Esophagus squamous epithelium (tissue), 5 donors: ENCODE data around the gene SLC25A42. TPM values are rescaled to one million over a fixed set of nuclear protein-coding genes. Genes with fewer than 3 reads are reported as not detected.
A peak's percentile ranks its signal among the peaks of the same experiment; 100 is the strongest.

ENCODE experiments used
- DNase-seq: peaks from one replicate; lab custom pipeline; 2025; lab: John Stamatoyannopoulos, UW
- H3K27ac ChIP-seq, 4 donors: fragments of 200-600 bp; sonication (generic); one replicate each; pipeline ENCODE4 v1.5.1; 2016 to 2019; ENCODE audit warnings: mild to moderate bottlenecking in 1 of 4
- H3K27me3 ChIP-seq, 4 donors: fragments of 200-600 bp; sonication (generic); 1 replicate in 3 of 4; 2 replicates in 1 of 4; pipeline versions ENCODE4 v1.5.1 to v1.6.0; 2017 to 2021; ENCODE audit warnings: antibody characterized with exemption in 1 of 4
- H3K36me3 ChIP-seq, 3 donors: fragments of 200-600 bp; sonication (generic); one replicate each; pipeline ENCODE4 v1.5.1; 2016 to 2019
- H3K4me1 ChIP-seq, 3 donors: fragments of 200-600 bp; sonication (generic); one replicate each; pipeline ENCODE4 v1.5.1; 2017 to 2019
- H3K4me3 ChIP-seq, 4 donors: fragments of 200-600 bp; sonication (generic); 1 replicate in 3 of 4; 2 replicates in 1 of 4; pipeline ENCODE4 v1.5.1; 2016 to 2019; ENCODE audit warnings: mild to moderate bottlenecking in 2 of 4, moderate library complexity in 1 of 4
- H3K9me3 ChIP-seq, 3 donors: fragments of 200-600 bp; sonication (generic); one replicate each; pipeline ENCODE4 v1.5.1; 2016 to 2019
- CTCF ChIP-seq, 6 experiments: fragments of 450-650 bp in 4 of 6; fragments of 200-600 bp in 2 of 6; sonication (generic) in 2 of 6; IDR thresholded peaks; one replicate each; pipeline ENCODE4 v1.5.1; 2016 to 2019; ENCODE audit warnings: antibody characterized with exemption in 6 of 6, mild to moderate bottlenecking in 4 of 6, moderate library complexity in 4 of 6
- POLR2A ChIP-seq, 4 donors: fragments of 450-650 bp; IDR thresholded peaks; one replicate each; pipeline ENCODE4 v1.6.1; 2017; ENCODE audit warnings: antibody characterized with exemption in 4 of 4, mild to moderate bottlenecking in 4 of 4, moderate library complexity in 3 of 4
- WGBS, 2 donors: methylation state at CpG; one replicate each; pipeline ENCODE4 v1.1.5; 2018; 5-methylcytosine and 5-hydroxymethylcytosine counted together
- intact Hi-C: fragments of 100-400 bp; cut with DNase I; formaldehyde crosslinking; loops from one replicate; pipeline ENCODE4 v1.15.0; 2022
- total RNA-seq, 4 donors: library from RNA; depleted of rRNA; stranded (reverse); fragments of >200 nt; gene quantifications; one replicate each; pipeline ENCODE4 v1.1.0, GENCODE V29; 2016
- donor health status: DM: yes; HTN: yes; CAD: no.

SLC25A42 gene
- total RNA-seq, 4 donors from 2014 or later = 1.7 to 3.8 (median 3.3) TPM

- no peaks in the 10 kb centered on the region for H3K36me3 ChIP-seq
- H3K4me3 ChIP-seq = no peak overlapping the region
- H3K27me3 ChIP-seq = peaks cover 0 to 10% (median 0%) of the 10 kb centered on the region in 4 donors
- 68 to 80% methylated on average over 9 of the region's 9 CpGs for WGBS, 2 donors
- no peak overlapping the region for H3K27ac ChIP-seq
- TF ChIP-seq POLR2A (IDR thresholded peaks at IDR 0.05) (no peak), CTCF (IDR thresholded peaks at IDR 0.05) (no peak)
- H3K9me3 ChIP-seq = no peaks in the 10 kb centered on the region
- H3K4me1 ChIP-seq = peaks cover 5 to 32% (median 24%) of the 10 kb centered on the region in 3 donors
- intact Hi-C loops = no loop called here
- no peak for DNase-seq
These were observed 45.8 kb downstream of the SLC25A42 start for GRCh38 chr19:19109601-19110000.

- Histone ChIP-seq H3K4me1 (peaks cover 5 to 22% (median 15%) of the 10 kb centered on the region in 3 donors), H3K36me3 (no peaks in the 10 kb centered on the region), H3K27ac (no peak overlapping the region), H3K4me3 (peak overlapping the region in 2 of 4 donors; percentile 6 to 19), H3K27me3 (peaks cover 0 to 10% (median 0%) of the 10 kb centered on the region in 4 donors), H3K9me3 (no peaks in the 10 kb centered on the region)
- no peak for DNase-seq
- WGBS, 2 donors = 18 to 38% methylated on average over 17 to 25 of the region's 66 CpGs
- peak in 1 of 6 experiments; percentile 31 for TF ChIP-seq CTCF (IDR thresholded peaks at IDR 0.05)
- TF ChIP-seq POLR2A (IDR thresholded peaks at IDR 0.05) = no peak
- intact Hi-C loops = no loop called here
These were observed 46.8 kb downstream of the SLC25A42 start for GRCh38 chr19:19110410-19111135.

GRCh38 chr19:19111136-19111835 is 47.5 kb downstream of the SLC25A42 start:
- DNase-seq = no peak
- WGBS, 2 donors = 50 to 75% methylated on average over 2 to 5 of the region's 15 CpGs
- Histone ChIP-seq H3K27me3 (peaks cover 0 to 10% (median 0%) of the 10 kb centered on the region in 4 donors), H3K4me3 (no peak overlapping the region), H3K27ac (no peak overlapping the region), H3K4me1 (peaks cover under 1 to 15% (median 10%) of the 10 kb centered on the region in 3 donors), H3K36me3 (no peaks in the 10 kb centered on the region), H3K9me3 (no peaks in the 10 kb centered on the region)
- intact Hi-C loops = no loop called here
- TF ChIP-seq POLR2A (IDR thresholded peaks at IDR 0.05) (no peak), CTCF (IDR thresholded peaks at IDR 0.05) (no peak)

GRCh38 chr19:19111967-19112580 is 48.3 kb downstream of the SLC25A42 start:
- TF ChIP-seq CTCF (IDR thresholded peaks at IDR 0.05) = no peak
- TF ChIP-seq POLR2A (IDR thresholded peaks at IDR 0.05) = no peak
- intact Hi-C loops = no loop called here
- peaks cover 0 to 10% (median 0%) of the 10 kb centered on the region in 4 donors for H3K27me3 ChIP-seq
- H3K4me1 ChIP-seq = peaks cover 0 to 13% (median 10%) of the 10 kb centered on the region in 3 donors
- DNase-seq = no peak
- H3K27ac ChIP-seq = no peak overlapping the region
- no peaks in the 10 kb centered on the region for H3K36me3 ChIP-seq
- no peak overlapping the region for H3K4me3 ChIP-seq
- 81 to 86% methylated on average over 9 of the region's 9 CpGs for WGBS, 2 donors
- H3K9me3 ChIP-seq = no peaks in the 10 kb centered on the region
